K562 (cell line): ENCODE results near the gene PCSK2. TPM values are rescaled to one million over a fixed set of nuclear protein-coding genes. Genes with fewer than 3 reads are reported as not detected.

ENCODE experiments used
- ATAC-seq: fragments of 200-7000 bp; cut with Tn5 transposase; 3 replicates; pipeline ENCODE4 v1.9.1; 2020; ENCODE audit warnings: moderate library complexity
- BruUV-seq: library from RNA; stranded (reverse); fragments of 400-500 nt; replicated peaks from 2 replicates; lab custom pipeline; 2021; lab: Mats Ljungman, UMichigan
- CTCF ChIA-PET: fragments of 300-600 bp; formaldehyde crosslinking; extraction: SDS; loops from one replicate; lab custom pipeline; 2021; ENCODE audit warnings: low intra/inter-chr PET ratio; lab: Yijun Ruan, JAX
- POLR2A ChIA-PET: fragments of 300-600, 350-650 bp; sonication (Branson Sonifier 250); formaldehyde crosslinking; extraction: SDS; loops from one replicate; lab custom pipeline; 2021; ENCODE audit warnings: antibody characterized with exemption, inconsistent platforms; lab: Yijun Ruan, JAX
- DNase-seq, 4 experiments: peaks; one replicate each; pipeline versions ENCODE4 v3.0.0 to v3.0.0-alpha.2; 2011 to 2018; ENCODE audit warnings: low spot score in 3 of 4, mixed read lengths in 3 of 4; ENCODE audit errors: extremely low read depth in 1 of 4
- FAIRE-seq: peaks from 2 replicates; lab custom pipeline; 2011; peaks lifted over from hg19 to GRCh38; lab: Jason Lieb, UNC
- H2AFZ ChIP-seq: 2 replicates; pipeline ENCODE4 v1.6.0; 2011; ENCODE audit warnings: low read depth, low read length, control low read depth, inconsistent platforms
- H3K27ac ChIP-seq: fragments of 200-600 bp; 3 replicates; pipeline ENCODE4 v1.8.0; 2011; ENCODE audit warnings: low read depth, mild to moderate bottlenecking, control low read depth, inconsistent platforms, low read length, moderate library complexity, mixed read lengths; ENCODE audit errors: extremely low read depth
- H3K27me3 ChIP-seq, 2 experiments: fragments of 300-600 bp in 1 of 2; 2 replicates in 1 of 2; 3 replicates in 1 of 2; pipeline versions ENCODE4 v1.6.0 to v1.8.0; 2011; ENCODE audit warnings: inconsistent platforms in 2 of 2, low read length in 2 of 2, mild to moderate bottlenecking in 1 of 2, mixed read lengths in 1 of 2, moderate library complexity in 1 of 2; ENCODE audit not compliant: control insufficient read depth in 2 of 2, insufficient read depth in 2 of 2
- H3K36me3 ChIP-seq: fragments of 300-600 bp; 3 replicates; pipeline ENCODE4 v1.8.0; 2011; ENCODE audit warnings: mild to moderate bottlenecking, low read length, inconsistent platforms; ENCODE audit not compliant: control insufficient read depth, insufficient read depth
- H3K4me1 ChIP-seq, 2 experiments: fragments of 200-600 bp in 1 of 2; replicated peaks in 1 of 2; 2 replicates in 1 of 2; 3 replicates in 1 of 2; pipeline versions ENCODE4 v1.5.1 to v1.8.0; 2011; ENCODE audit warnings: inconsistent platforms in 2 of 2, low read length in 2 of 2, mild to moderate bottlenecking in 1 of 2, mixed read lengths in 1 of 2, moderate library complexity in 1 of 2; ENCODE audit not compliant: control insufficient read depth in 2 of 2, insufficient read depth in 2 of 2
- H3K4me2 ChIP-seq: 2 replicates; pipeline ENCODE4 v1.6.1; 2011; ENCODE audit warnings: low read length, control low read depth, inconsistent platforms, mixed read lengths; ENCODE audit not compliant: insufficient read depth
- H3K4me3 ChIP-seq: fragments of 200-600 bp; sonication (generic), shearing (Covaris generic); 2 replicates; pipeline ENCODE4 v1.5.1; 2016; ENCODE audit warnings: control low read depth, inconsistent platforms
- H3K79me2 ChIP-seq: fragments of 200-600 bp; 3 replicates; pipeline ENCODE4 v1.8.0; 2011; ENCODE audit warnings: low read length, inconsistent platforms; ENCODE audit not compliant: control insufficient read depth, insufficient read depth
- H3K9ac ChIP-seq, 2 experiments: 2 replicates each; pipeline versions ENCODE4 v1.6.0 to v1.6.1; 2011; ENCODE audit warnings: low read depth in 2 of 2, low read length in 2 of 2, control low read depth in 1 of 2, inconsistent platforms in 1 of 2, mild to moderate bottlenecking in 1 of 2, mixed read lengths in 1 of 2; ENCODE audit not compliant: insufficient read depth in 1 of 2
- H3K9me1 ChIP-seq: one replicate; pipeline ENCODE4 v1.6.0; 2011; ENCODE audit warnings: inconsistent platforms, mild to moderate bottlenecking, low read length, moderate library complexity; ENCODE audit not compliant: control insufficient read depth, insufficient read depth
- H3K9me3 ChIP-seq: replicated peaks from 2 replicates; pipeline ENCODE4 v1.5.1; 2011; ENCODE audit warnings: low read depth, low read length, inconsistent platforms; ENCODE audit not compliant: control insufficient read depth, insufficient read depth
- H4K20me1 ChIP-seq: replicated peaks from 2 replicates; pipeline ENCODE4 v1.6.1; 2011; ENCODE audit warnings: low read length, inconsistent platforms, mixed read lengths; ENCODE audit not compliant: control insufficient read depth, insufficient read depth
- KAT8 ChIP-seq: fragments of 450-650 bp; IDR thresholded peaks from 2 replicates; pipeline ENCODE4 v1.6.1; 2016; ENCODE audit warnings: low read depth, mild to moderate bottlenecking
- NCOA4 ChIP-seq: fragments of 450-650 bp; IDR thresholded peaks from 2 replicates; pipeline ENCODE4 v1.6.1; 2018; ENCODE audit warnings: mild to moderate bottlenecking; ENCODE audit not compliant: partially characterized antibody
- PKNOX1 ChIP-seq: fragments of 450-650 bp; IDR thresholded peaks from 2 replicates; pipeline ENCODE4 v1.6.1; 2016
- RBM39 ChIP-seq: fragments of 200-400 bp; formaldehyde crosslinking; optimal IDR thresholded peaks from 2 replicates; pipeline ENCODE3; 2018; ENCODE audit warnings: low read depth, low read length
- SREBF2 ChIP-seq: sonication (generic); formaldehyde crosslinking; IDR thresholded peaks from 2 replicates; pipeline ENCODE4 v1.4.0; 2020; ENCODE audit warnings: mild to moderate bottlenecking, missing genetic modification reagents
- TEAD4 ChIP-seq, 2 experiments: sonication (generic) in 1 of 2; formaldehyde crosslinking in 1 of 2; IDR thresholded peaks; 2 replicates each; pipeline versions ENCODE4 v1.6.1 to v1.8.0; 2012 to 2022; ENCODE audit warnings: borderline replicate concordance in 1 of 2, inconsistent platforms in 1 of 2, low read length in 1 of 2, mild to moderate bottlenecking in 1 of 2, missing genetic modification reagents in 1 of 2
- YY1 ChIP-seq, 3 experiments: IDR thresholded peaks; 2 replicates each; pipeline ENCODE4 v1.6.1; 2011; ENCODE audit warnings: low read length in 2 of 3, mild to moderate bottlenecking in 2 of 3, moderate library complexity in 2 of 3, borderline replicate concordance in 1 of 3, control low read depth in 1 of 3, low read depth in 1 of 3; ENCODE audit not compliant: insufficient read depth in 3 of 3, insufficient replicate concordance in 2 of 3, control insufficient read depth in 1 of 3, insufficient read length in 1 of 3; ENCODE audit errors: extremely low read depth in 1 of 3
- ZNF224 ChIP-seq: sonication (generic); formaldehyde crosslinking; IDR thresholded peaks from 2 replicates; pipeline ENCODE4 v1.8.0; 2022; ENCODE audit warnings: mild to moderate bottlenecking, missing genetic modification reagents
- ZNF766 ChIP-seq: fragments of 200-800 bp; sonication (Bioruptor generic); conservative IDR thresholded peaks from 2 replicates; pipeline ENCODE4 v1.6.1; 2016; ENCODE audit warnings: missing genetic modification characterization, missing compliant biosample characterization
- WGBS: fragments of 100-300 bp; shearing (Covaris generic); methylation state at CpG from one replicate; pipeline ENCODE4 v1.1.6; 2016; ENCODE audit warnings: low coverage, mixed read lengths; ENCODE audit not compliant: insufficient coverage; ENCODE audit errors: missing lambda C conversion rate; 5-methylcytosine and 5-hydroxymethylcytosine counted together
- in situ Hi-C: fragments of 300-500 bp; cut with MboI; formaldehyde crosslinking; loops from 4 replicates; pipeline ENCODE4 v1.15.0; 2018; ENCODE audit warnings: inconsistent platforms, mixed read lengths
- intact Hi-C: fragments of 100-400 bp; cut with micrococcal nuclease; formaldehyde crosslinking; loops from 2 replicates; pipeline ENCODE4 v1.14.2; 2022
- polyA plus RNA-seq, 8 experiments: library from polyadenylated mRNA; depleted of rRNA in 4 of 8; stranded (reverse) in 5 of 8; unstranded in 3 of 8; fragments of >200 nt; fragmentation: Nextera tagmentation in 2 of 8; fragmentation: Illumina TruSeq in 1 of 8; extraction: Ambion mirVana in 2 of 8; extraction: Trizol in 1 of 8; gene quantifications; 2 replicates each; pipeline versions ENCODE4 v1.2.1 to v1.2.3, GENCODE V29; 2011 to 2014; ENCODE audit warnings: inconsistent platforms in 1 of 8, missing spikeins in 1 of 8
- total RNA-seq, 7 experiments: library from RNA; depleted of rRNA in 6 of 7; stranded (reverse); fragments of >200 nt in 6 of 7; fragmentation: Illumina TruSeq in 2 of 7; extraction: Trizol in 2 of 7; gene quantifications; 2 replicates each; pipeline versions ENCODE4 v1.2.1 to v1.2.3, GENCODE V29; 2011 to 2021; ENCODE audit warnings: low replicate concordance in 1 of 7
- TF ChIP-seq, protein P1 (sequence below): sonication (generic); formaldehyde crosslinking; IDR thresholded peaks from 2 replicates; pipeline ENCODE4 v1.8.1; 2023; ENCODE audit warnings: mild to moderate bottlenecking, missing genetic modification reagents
- TF ChIP-seq, protein P2 (sequence below): sonication (generic); formaldehyde crosslinking; IDR thresholded peaks from 2 replicates; pipeline ENCODE4 v1.8.0; 2022; ENCODE audit warnings: mild to moderate bottlenecking, missing genetic modification reagents

The PCSK2 gene
- total and polyA plus RNA-seq, 9 of the 15 experiments (the other 6 are each of a cell fraction or from before 2014, with no cell fraction given): 0.04 to 0.07 (median 0.05) TPM; not detected in 6

DNA sequence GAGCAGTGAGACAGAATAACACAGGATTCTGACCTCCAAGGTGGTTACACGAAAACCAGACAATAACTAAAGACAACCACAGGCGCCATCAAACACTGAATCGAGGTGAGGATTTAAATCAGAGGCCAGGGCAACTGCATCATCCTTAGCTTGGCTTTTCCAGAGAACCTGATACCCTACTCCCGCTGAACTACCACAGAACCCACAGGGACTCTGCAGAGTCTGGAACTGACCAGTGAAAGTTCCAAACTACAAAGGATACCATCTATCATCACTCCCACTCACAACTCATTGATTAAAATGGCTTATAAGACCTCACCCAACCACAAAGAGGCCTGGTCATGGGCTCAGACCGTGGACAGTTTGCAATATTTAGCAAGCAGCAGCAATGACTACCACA lies 219.3 kb downstream of the PCSK2 start:
- H3K27me3 ChIP-seq: peaks cover 0 to 2% of the 10 kb centered on the region in 2 experiments; a peak in 1 of 5 replicates
- H3K27ac ChIP-seq: no peak overlapping the region
- H3K9ac ChIP-seq: no peak overlapping the region
- POLR2A ChIA-PET: no interaction called here
- no peak overlapping the region for H3K4me2 ChIP-seq
- no peaks in the 10 kb centered on the region; a peak in 1 of 5 replicates for H3K4me1 ChIP-seq
- no peak overlapping the region for H3K4me3 ChIP-seq
- no peaks in the 10 kb centered on the region for H3K36me3 ChIP-seq
- intact Hi-C loops (no loop called here), in situ Hi-C loops (no loop called here)
- no peaks in the 10 kb centered on the region for H3K9me1 ChIP-seq
- ATAC-seq (no peak), FAIRE-seq (no peak), DNase-seq (no peak)
- TF ChIP-seq ZNF224 (CRISPR knock-in tag) (no peak), NCOA4 (no peak), YY1 (IDR thresholded peaks at IDR 0.05; ENCODE audit: borderline replicate concordance in 1 of 3, control insufficient read depth in 1 of 3, extremely low read depth in 1 of 3, insufficient read depth in 3 of 3, insufficient read length in 1 of 3, insufficient replicate concordance in 2 of 3, low read depth in 1 of 3, low read length in 2 of 3) (no peak), RBM39 (no peak), PKNOX1 (no peak), KAT8 (no peak), ZNF766 (CRISPR knock-in tag) (no peak), SREBF2 (CRISPR knock-in tag) (no peak), TEAD4 (IDR thresholded peaks at IDR 0.05; ENCODE audit: low read length) (no peak), TEAD4 (CRISPR knock-in tag; IDR thresholded peaks at IDR 0.05; ENCODE audit: borderline replicate concordance) (no peak)
- TF ChIP-seq, protein P1, sequence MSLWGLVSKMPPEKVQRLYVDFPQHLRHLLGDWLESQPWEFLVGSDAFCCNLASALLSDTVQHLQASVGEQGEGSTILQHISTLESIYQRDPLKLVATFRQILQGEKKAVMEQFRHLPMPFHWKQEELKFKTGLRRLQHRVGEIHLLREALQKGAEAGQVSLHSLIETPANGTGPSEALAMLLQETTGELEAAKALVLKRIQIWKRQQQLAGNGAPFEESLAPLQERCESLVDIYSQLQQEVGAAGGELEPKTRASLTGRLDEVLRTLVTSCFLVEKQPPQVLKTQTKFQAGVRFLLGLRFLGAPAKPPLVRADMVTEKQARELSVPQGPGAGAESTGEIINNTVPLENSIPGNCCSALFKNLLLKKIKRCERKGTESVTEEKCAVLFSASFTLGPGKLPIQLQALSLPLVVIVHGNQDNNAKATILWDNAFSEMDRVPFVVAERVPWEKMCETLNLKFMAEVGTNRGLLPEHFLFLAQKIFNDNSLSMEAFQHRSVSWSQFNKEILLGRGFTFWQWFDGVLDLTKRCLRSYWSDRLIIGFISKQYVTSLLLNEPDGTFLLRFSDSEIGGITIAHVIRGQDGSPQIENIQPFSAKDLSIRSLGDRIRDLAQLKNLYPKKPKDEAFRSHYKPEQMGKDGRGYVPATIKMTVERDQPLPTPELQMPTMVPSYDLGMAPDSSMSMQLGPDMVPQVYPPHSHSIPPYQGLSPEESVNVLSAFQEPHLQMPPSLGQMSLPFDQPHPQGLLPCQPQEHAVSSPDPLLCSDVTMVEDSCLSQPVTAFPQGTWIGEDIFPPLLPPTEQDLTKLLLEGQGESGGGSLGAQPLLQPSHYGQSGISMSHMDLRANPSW: no peak
- TF ChIP-seq, protein P2, sequence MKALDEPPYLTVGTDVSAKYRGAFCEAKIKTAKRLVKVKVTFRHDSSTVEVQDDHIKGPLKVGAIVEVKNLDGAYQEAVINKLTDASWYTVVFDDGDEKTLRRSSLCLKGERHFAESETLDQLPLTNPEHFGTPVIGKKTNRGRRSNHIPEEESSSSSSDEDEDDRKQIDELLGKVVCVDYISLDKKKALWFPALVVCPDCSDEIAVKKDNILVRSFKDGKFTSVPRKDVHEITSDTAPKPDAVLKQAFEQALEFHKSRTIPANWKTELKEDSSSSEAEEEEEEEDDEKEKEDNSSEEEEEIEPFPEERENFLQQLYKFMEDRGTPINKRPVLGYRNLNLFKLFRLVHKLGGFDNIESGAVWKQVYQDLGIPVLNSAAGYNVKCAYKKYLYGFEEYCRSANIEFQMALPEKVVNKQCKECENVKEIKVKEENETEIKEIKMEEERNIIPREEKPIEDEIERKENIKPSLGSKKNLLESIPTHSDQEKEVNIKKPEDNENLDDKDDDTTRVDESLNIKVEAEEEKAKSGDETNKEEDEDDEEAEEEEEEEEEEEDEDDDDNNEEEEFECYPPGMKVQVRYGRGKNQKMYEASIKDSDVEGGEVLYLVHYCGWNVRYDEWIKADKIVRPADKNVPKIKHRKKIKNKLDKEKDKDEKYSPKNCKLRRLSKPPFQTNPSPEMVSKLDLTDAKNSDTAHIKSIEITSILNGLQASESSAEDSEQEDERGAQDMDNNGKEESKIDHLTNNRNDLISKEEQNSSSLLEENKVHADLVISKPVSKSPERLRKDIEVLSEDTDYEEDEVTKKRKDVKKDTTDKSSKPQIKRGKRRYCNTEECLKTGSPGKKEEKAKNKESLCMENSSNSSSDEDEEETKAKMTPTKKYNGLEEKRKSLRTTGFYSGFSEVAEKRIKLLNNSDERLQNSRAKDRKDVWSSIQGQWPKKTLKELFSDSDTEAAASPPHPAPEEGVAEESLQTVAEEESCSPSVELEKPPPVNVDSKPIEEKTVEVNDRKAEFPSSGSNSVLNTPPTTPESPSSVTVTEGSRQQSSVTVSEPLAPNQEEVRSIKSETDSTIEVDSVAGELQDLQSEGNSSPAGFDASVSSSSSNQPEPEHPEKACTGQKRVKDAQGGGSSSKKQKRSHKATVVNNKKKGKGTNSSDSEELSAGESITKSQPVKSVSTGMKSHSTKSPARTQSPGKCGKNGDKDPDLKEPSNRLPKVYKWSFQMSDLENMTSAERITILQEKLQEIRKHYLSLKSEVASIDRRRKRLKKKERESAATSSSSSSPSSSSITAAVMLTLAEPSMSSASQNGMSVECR (CRISPR knock-in tag): no peak
- 0% methylated on average over 5 of the region's 5 CpGs for WGBS
- H3K9me3 ChIP-seq: no peaks in the 10 kb centered on the region
- H2AFZ ChIP-seq: no peak overlapping the region
- CTCF ChIA-PET: no interaction called here
- H3K79me2 ChIP-seq: no peaks in the 10 kb centered on the region
- no peaks in the 10 kb centered on the region for H4K20me1 ChIP-seq
- no TSS peak for BruUV-seq
